Smooth muscle cell (in vitro differentiated cells): Measurements from ENCODE around the gene AP1S2. TPM values are rescaled to one million over a fixed set of nuclear protein-coding genes. Genes with fewer than 3 reads are reported as not detected.
"Not testable (repeated sequence)": the region's sequence is repeated elsewhere in the genome, so short reads cannot be mapped to it uniquely, and the experiment has no call there.

Experiments
- DNase-seq: peaks from one replicate; lab custom pipeline; 2025; ENCODE audit not compliant: unreplicated experiment; lab: John Stamatoyannopoulos, UW
- H2AFZ ChIP-seq: fragments of 200-600 bp; sonication (generic); 2 replicates; pipeline ENCODE4 v1.6.0; 2016; ENCODE audit warnings: antibody characterized with exemption, low read depth, mild to moderate bottlenecking
- H3F3A ChIP-seq: fragments of 200-600 bp; sonication (generic); 2 replicates; pipeline ENCODE4 v1.6.0; 2017; ENCODE audit warnings: antibody characterized with exemption, low read depth
- H3K27ac ChIP-seq: fragments of 200-600 bp; sonication (generic); 2 replicates; pipeline ENCODE4 v1.5.1; 2016; ENCODE audit warnings: low read depth, mild to moderate bottlenecking
- H3K27me3 ChIP-seq: fragments of 200-600 bp; sonication (generic); 2 replicates; pipeline ENCODE4 v1.6.1; 2016; ENCODE audit warnings: low read depth, mild to moderate bottlenecking
- H3K36me3 ChIP-seq: fragments of 200-600 bp; sonication (generic); 2 replicates; pipeline ENCODE4 v1.5.1; 2016; ENCODE audit warnings: low read depth
- H3K4me1 ChIP-seq: fragments of 200-600 bp; sonication (generic); 2 replicates; pipeline ENCODE4 v1.5.1; 2016; ENCODE audit warnings: low read depth
- H3K4me2 ChIP-seq: fragments of 200-600 bp; sonication (generic); 2 replicates; pipeline ENCODE4 v1.6.0; 2016; ENCODE audit warnings: mild to moderate bottlenecking
- H3K4me3 ChIP-seq: fragments of 200-600 bp; sonication (generic); 2 replicates; pipeline ENCODE4 v1.5.1; 2016; ENCODE audit warnings: mild to moderate bottlenecking
- H3K79me2 ChIP-seq: fragments of 200-600 bp; sonication (generic); 2 replicates; pipeline ENCODE4 v1.6.0; 2016; ENCODE audit warnings: low read depth, mild to moderate bottlenecking
- H3K9ac ChIP-seq: fragments of 200-600 bp; sonication (generic); 2 replicates; pipeline ENCODE4 v1.6.0; 2016; ENCODE audit warnings: low read depth
- H3K9me3 ChIP-seq: fragments of 200-600 bp; sonication (generic); replicated peaks from 2 replicates; pipeline ENCODE4 v1.5.1; 2016; ENCODE audit warnings: low read depth
- H4K20me1 ChIP-seq: fragments of 200-600 bp; sonication (generic); 2 replicates; pipeline ENCODE4 v1.6.0; 2016; ENCODE audit warnings: low read depth
- CTCF ChIP-seq: fragments of 200-600 bp; sonication (generic); IDR thresholded peaks from 2 replicates; pipeline ENCODE4 v1.5.1; 2017; ENCODE audit warnings: borderline replicate concordance, mild to moderate bottlenecking, antibody characterized with exemption; ENCODE audit not compliant: insufficient read depth, poor library complexity, severe bottlenecking
- WGBS: methylation state at CpG from one replicate; pipeline ENCODE4 v1.1.7; 2016; ENCODE audit warnings: low lambda C conversion rate; 5-methylcytosine and 5-hydroxymethylcytosine counted together
- polyA plus RNA-seq: library from polyadenylated mRNA; unstranded; fragments of >200 nt; fragmentation: Nextera tagmentation; extraction: Ambion mirVana; gene quantifications from 2 replicates; pipeline ENCODE4 v1.2.1, GENCODE V29; 2016
- total RNA-seq: library from RNA; depleted of rRNA; stranded (reverse); fragments of >200 nt; gene quantifications from 2 replicates; pipeline ENCODE4 v1.2.3, GENCODE V29; 2014

Gene AP1S2
- total and polyA plus RNA-seq, 2 experiments from 2014 or later: 120 to 162 TPM

GRCh38 chrX:15834053-15834452 lies 20.6 kb downstream of the AP1S2 start:
- Histone ChIP-seq H3F3A (no peaks in the 10 kb centered on the region), H2AFZ (no peak overlapping the region), H3K36me3 (no peaks in the 10 kb centered on the region), H3K79me2 (peaks cover 47% of the 10 kb centered on the region), H4K20me1 (peaks cover 34% of the 10 kb centered on the region), H3K9ac (no peak overlapping the region), H3K4me2 (no peak overlapping the region), H3K27ac (no peak overlapping the region), H3K27me3 (no peaks in the 10 kb centered on the region), H3K4me1 (peaks cover 16% of the 10 kb centered on the region), H3K9me3 (no peaks in the 10 kb centered on the region), H3K4me3 (no peak overlapping the region)
- TF ChIP-seq CTCF: no peak
- no peak for DNase-seq
- WGBS: 81% methylated on average over 3 of the region's 3 CpGs

GRCh38 chrX:15831347-15831746 lies 23.3 kb downstream of the AP1S2 start:
- H3K4me3 ChIP-seq, H3K36me3 ChIP-seq, H3K9ac ChIP-seq, H3K9me3 ChIP-seq, H3K27ac ChIP-seq, H2AFZ ChIP-seq, DNase-seq, H3K27me3 ChIP-seq, H3K4me2 ChIP-seq: not testable (repeated sequence)
- H3F3A ChIP-seq: peaks cover 13% of the 10 kb centered on the region
- peaks cover 28% of the 10 kb centered on the region for H4K20me1 ChIP-seq
- WGBS: 100% methylated on average over 1 of the region's 2 CpGs
- H3K4me1 ChIP-seq: peaks cover 16% of the 10 kb centered on the region
- H3K79me2 ChIP-seq: peaks cover 23% of the 10 kb centered on the region

- peaks cover 7% of the 10 kb centered on the region for H3K36me3 ChIP-seq
- no peak for TF ChIP-seq CTCF
- peaks cover 19% of the 10 kb centered on the region for H3F3A ChIP-seq
- no peaks in the 10 kb centered on the region for H3K27me3 ChIP-seq
- H3K27ac ChIP-seq: no peak overlapping the region
- H3K79me2 ChIP-seq: peaks cover 9% of the 10 kb centered on the region
- no peak overlapping the region for H3K9ac ChIP-seq
- H2AFZ ChIP-seq: no peak overlapping the region
- H3K4me1 ChIP-seq: peaks cover 9% of the 10 kb centered on the region
- DNase-seq: no peak
- H3K4me2 ChIP-seq: no peak overlapping the region
- 83% methylated on average over 1 of the region's 1 CpG for WGBS
- no peak overlapping the region for H3K4me3 ChIP-seq
- H4K20me1 ChIP-seq: peaks cover 13% of the 10 kb centered on the region
- H3K9me3 ChIP-seq: no peaks in the 10 kb centered on the region
Observed at GRCh38 chrX:15829217-15829616, 25.4 kb downstream of the AP1S2 start.

GRCh38 chrX:15825936-15826335 lies 28.7 kb downstream of the AP1S2 start:
- peaks cover 7% of the 10 kb centered on the region for H3K36me3 ChIP-seq

More at GRCh38 chrX:15825936-15826335, 28.7 kb downstream of the AP1S2 start:
- Histone ChIP-seq H3K4me2 (no peak overlapping the region), H3K27me3 (no peaks in the 10 kb centered on the region), H3F3A (peaks cover 27% of the 10 kb centered on the region), H3K27ac (peak overlapping the region; percentile 2), H3K79me2 (no peaks in the 10 kb centered on the region), H3K4me3 (no peak overlapping the region), H2AFZ (no peak overlapping the region), H3K9ac (no peak overlapping the region), H3K4me1 (no peaks in the 10 kb centered on the region), H3K9me3 (no peaks in the 10 kb centered on the region), H4K20me1 (no peaks in the 10 kb centered on the region)
- DNase-seq: no peak
- WGBS: 50% methylated on average over 5 of the region's 5 CpGs
- TF ChIP-seq CTCF: no peak
